AG04450 (cell line): ENCODE results near the gene NINJ2. TPM values are rescaled to one million over a fixed set of nuclear protein-coding genes. Genes with fewer than 3 reads are reported as not detected.

ENCODE experiments used
- CTCF ChIA-PET: fragments of 300-600, 350-600 bp; formaldehyde crosslinking; extraction: SDS; loops from one replicate; lab custom pipeline; 2022; ENCODE audit warnings: antibody characterized with exemption, inconsistent platforms; lab: Charles Lee
- POLR2A ChIA-PET: fragments of 350-600 bp; formaldehyde crosslinking; extraction: SDS; loops from one replicate; lab custom pipeline; 2021; ENCODE audit warnings: antibody characterized with exemption, inconsistent platforms; lab: Yijun Ruan, JAX
- DNase-seq: peaks from one replicate; pipeline ENCODE4 v3.0.0-alpha.2; 2011; ENCODE audit warnings: low read depth, low spot score
- H3K27ac ChIP-seq: one replicate; pipeline ENCODE4 v1.5.1; 2012; ENCODE audit warnings: low read depth, low read length, control low read depth
- H3K27me3 ChIP-seq: one replicate; pipeline ENCODE4 v1.6.0; 2012; ENCODE audit warnings: low read length; ENCODE audit not compliant: control insufficient read depth, insufficient read depth
- H3K4me3 ChIP-seq: 2 replicates; pipeline ENCODE4 v1.5.1; 2011; ENCODE audit warnings: mild to moderate bottlenecking, low read depth, low read length, control low read depth
- H3K9me3 ChIP-seq: 2 replicates; pipeline ENCODE4 v1.5.1; 2012; ENCODE audit warnings: low read length; ENCODE audit not compliant: control insufficient read depth, insufficient read depth
- polyA plus RNA-seq: library from polyadenylated mRNA; depleted of rRNA; stranded (reverse); fragments of >200 nt; gene quantifications from 2 replicates; pipeline ENCODE4 v1.2.3, GENCODE V29; 2011
- TF ChIP-seq, protein P1 (sequence below): IDR thresholded peaks from 2 replicates; pipeline ENCODE4 v1.5.1; 2011; ENCODE audit warnings: low read depth, low read length, control low read depth, inconsistent platforms

NINJ2 gene
- polyA plus RNA-seq, 1 experiment: not detected

DNA sequence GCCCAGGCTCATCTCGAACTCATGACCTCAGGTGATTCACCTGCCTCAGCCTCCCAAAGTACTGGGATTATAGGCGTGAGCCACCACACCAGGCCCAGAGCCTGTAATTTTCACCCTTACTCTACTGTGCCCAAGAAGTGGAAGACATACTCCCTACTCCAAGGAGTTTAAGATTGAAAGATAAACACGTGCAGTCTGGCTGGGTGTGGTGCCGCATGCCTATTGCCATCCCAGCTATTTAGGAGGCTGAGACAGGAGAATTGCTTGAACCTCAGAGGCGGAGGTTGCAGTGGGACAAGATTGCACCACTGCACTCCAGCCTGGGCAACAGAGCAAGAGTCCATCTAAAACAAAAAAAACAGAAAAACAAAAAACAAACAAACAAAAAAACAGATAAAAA, 90.0 kb downstream of the NINJ2 start:
- TF ChIP-seq, protein P1, sequence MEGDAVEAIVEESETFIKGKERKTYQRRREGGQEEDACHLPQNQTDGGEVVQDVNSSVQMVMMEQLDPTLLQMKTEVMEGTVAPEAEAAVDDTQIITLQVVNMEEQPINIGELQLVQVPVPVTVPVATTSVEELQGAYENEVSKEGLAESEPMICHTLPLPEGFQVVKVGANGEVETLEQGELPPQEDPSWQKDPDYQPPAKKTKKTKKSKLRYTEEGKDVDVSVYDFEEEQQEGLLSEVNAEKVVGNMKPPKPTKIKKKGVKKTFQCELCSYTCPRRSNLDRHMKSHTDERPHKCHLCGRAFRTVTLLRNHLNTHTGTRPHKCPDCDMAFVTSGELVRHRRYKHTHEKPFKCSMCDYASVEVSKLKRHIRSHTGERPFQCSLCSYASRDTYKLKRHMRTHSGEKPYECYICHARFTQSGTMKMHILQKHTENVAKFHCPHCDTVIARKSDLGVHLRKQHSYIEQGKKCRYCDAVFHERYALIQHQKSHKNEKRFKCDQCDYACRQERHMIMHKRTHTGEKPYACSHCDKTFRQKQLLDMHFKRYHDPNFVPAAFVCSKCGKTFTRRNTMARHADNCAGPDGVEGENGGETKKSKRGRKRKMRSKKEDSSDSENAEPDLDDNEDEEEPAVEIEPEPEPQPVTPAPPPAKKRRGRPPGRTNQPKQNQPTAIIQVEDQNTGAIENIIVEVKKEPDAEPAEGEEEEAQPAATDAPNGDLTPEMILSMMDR: no peak
- no peaks in the 10 kb centered on the region for H3K27me3 ChIP-seq
- ChIA-PET POLR2A (no interaction called here), CTCF (interaction anchor here (0.6 to 6.0 kb wide), 4 partner anchors 137 to 242 kb away, joined by 3 to 90 read pairs (median 26); partner anchors contain the start of gene WNK1)
- no peak for DNase-seq
- H3K27ac ChIP-seq: no peak overlapping the region
- no peaks in the 10 kb centered on the region; the same call in 1 of the 2 replicates for H3K9me3 ChIP-seq
- no peak overlapping the region for H3K4me3 ChIP-seq

- ChIA-PET CTCF (interaction anchor here (0.6 to 6.0 kb wide), 4 partner anchors 137 to 243 kb away, joined by 3 to 90 read pairs (median 26); partner anchors contain the start of gene WNK1), POLR2A (no interaction called here)
- Histone ChIP-seq H3K27ac (no peak overlapping the region), H3K27me3 (no peaks in the 10 kb centered on the region), H3K4me3 (no peak overlapping the region), H3K9me3 (no peaks in the 10 kb centered on the region; the same call in 1 of the 2 replicates)
- TF ChIP-seq, protein P1: no peak
- DNase-seq: no peak
Observed at GRCh38 chr12:572532-572899, 90.7 kb downstream of the NINJ2 start.

DNA sequence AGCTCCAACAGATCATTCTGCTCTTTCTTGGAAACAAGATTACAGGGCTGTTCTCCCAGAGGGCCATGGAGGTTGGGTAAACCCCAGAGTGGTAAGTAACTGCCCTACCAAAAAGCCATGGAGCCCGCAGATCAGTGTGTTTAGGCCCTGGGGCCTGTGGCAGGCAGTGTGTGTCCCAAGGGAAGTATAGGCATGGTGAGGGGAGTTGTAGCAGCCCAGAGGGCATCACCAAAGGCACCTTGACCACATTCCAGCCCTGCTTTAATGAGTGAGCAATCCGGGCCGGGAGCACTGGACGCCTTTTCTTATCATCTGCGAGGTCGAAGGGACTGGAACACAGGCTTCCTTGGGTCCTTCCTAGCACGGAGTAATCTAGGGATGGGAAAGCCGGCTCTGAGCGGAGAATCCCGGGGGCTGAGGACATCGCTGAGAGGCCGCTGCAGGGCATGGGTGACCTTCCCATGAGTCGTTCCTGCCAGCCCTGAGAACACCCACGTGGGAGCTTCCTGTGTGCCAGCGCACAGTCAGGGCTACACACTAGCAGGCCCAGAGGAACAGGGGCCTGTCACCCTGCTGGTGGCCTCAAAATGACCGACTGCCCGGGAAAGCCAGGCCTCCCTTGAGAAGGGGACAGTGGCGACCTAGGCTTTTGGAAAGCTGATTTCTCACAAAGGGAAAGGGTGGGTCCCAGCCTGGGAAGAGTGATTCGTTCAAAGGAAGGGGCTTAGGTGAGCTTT, 91.3 kb downstream of the NINJ2 start:
- peaks cover under 1% of the 10 kb centered on the region for H3K27me3 ChIP-seq
- TF ChIP-seq, protein P1: no peak
- peak overlapping the region; percentile 39 for H3K27ac ChIP-seq
- H3K9me3 ChIP-seq: no peaks in the 10 kb centered on the region; the same call in 1 of the 2 replicates
- POLR2A ChIA-PET: interaction anchor here (0.7 to 2.3 kb wide), 5 partner anchors 60 to 1011 kb away, joined by 3 to 19 read pairs (median 4); partner anchors contain the start of genes RAD52 and WNK1
- CTCF ChIA-PET: interaction anchor here (4.8 to 6.0 kb wide), 2 partner anchors 179 to 243 kb away, joined by 49 to 90 read pairs; partner anchors contain the start of gene WNK1
- no peak for DNase-seq
- no peak overlapping the region for H3K4me3 ChIP-seq

DNA sequence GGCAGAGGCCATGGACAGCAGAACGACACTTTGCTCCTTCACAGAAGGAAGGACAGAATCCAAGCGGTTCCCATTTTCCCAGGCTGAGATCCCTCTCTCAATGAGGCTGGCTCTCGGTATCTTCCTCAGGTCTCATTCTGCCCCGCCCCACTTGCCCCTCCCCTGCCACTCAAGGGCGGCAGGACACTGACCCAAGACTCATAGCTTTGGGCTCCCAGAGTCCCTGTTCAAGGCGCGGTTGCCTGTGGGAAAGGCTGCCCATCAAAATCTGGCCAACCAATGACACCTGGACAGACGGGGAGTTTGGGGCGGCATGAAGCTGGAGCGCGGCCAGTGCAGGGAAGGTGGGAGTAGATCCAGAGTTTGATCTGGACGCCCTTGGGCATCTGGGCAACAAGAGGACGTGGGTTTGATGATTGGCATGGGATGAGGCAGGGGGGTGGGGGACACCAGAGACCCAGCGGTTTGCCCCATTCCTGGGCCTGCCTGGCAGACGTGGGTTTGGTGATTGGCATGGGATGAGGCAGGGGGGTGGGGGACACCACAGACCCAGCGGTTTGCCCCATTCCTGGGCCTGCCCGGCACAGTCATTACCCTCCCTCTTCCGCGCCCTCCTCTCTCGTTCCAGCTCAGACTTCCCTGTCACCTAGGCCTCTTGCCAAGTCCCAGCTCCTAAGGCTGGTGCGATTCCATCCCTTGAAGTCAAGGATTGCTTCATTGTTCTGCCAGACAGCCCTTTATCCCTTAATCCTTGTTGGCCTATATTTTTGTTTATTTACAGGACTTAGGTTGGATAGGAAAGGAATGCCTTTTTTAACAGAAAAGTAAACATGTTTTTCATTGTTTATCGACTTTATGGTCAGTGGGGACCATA, 92.1 kb downstream of the NINJ2 start:
- Histone ChIP-seq H3K9me3 (no peaks in the 10 kb centered on the region; the same call in 1 of the 2 replicates), H3K27me3 (peaks cover 4% of the 10 kb centered on the region), H3K27ac (peak overlapping the region; percentile 69), H3K4me3 (peak overlapping the region; percentile 69)
- POLR2A ChIA-PET: interaction anchor here (0.6 to 2.3 kb wide), 7 partner anchors 61 to 1012 kb away, joined by 3 to 19 read pairs (median 4); partner anchors contain the start of genes RAD52 and WNK1
- CTCF ChIA-PET: interaction anchor here (0.9 to 6.0 kb wide), 10 partner anchors 170 to 522 kb away, joined by 3 to 90 read pairs (median 8); partner anchors contain the start of genes RAD52 and WNK1
- TF ChIP-seq, protein P1: no peak
- DNase-seq: peak; percentile 26
